Ishikawa (cell line): ENCODE data around the gene CAB39.

Experiments
- CEBPB ChIP-seq: IDR thresholded peaks from 2 replicates; pipeline ENCODE4 v1.6.1; 2012
- EGR1 ChIP-seq: IDR thresholded peaks from 2 replicates; pipeline ENCODE4 v1.6.1; 2012
- EP300 ChIP-seq: IDR thresholded peaks from 2 replicates; pipeline ENCODE4 v1.6.1; 2012; ENCODE audit warnings: borderline replicate concordance
- FOXM1 ChIP-seq: IDR thresholded peaks from 2 replicates; pipeline ENCODE4 v1.6.1; 2012; ENCODE audit warnings: low read depth, borderline replicate concordance
- MAX ChIP-seq: IDR thresholded peaks from 2 replicates; pipeline ENCODE4 v1.6.1; 2012
- NFIC ChIP-seq: IDR thresholded peaks from 2 replicates; pipeline ENCODE4 v1.6.1; 2012
- RAD21 ChIP-seq: IDR thresholded peaks from 2 replicates; pipeline ENCODE4 v1.6.1; 2012; ENCODE audit warnings: low read depth
- REST ChIP-seq: IDR thresholded peaks from 2 replicates; pipeline ENCODE4 v1.6.1; 2012; ENCODE audit warnings: low read depth, mild to moderate bottlenecking
- TAF1 ChIP-seq: IDR thresholded peaks from 2 replicates; pipeline ENCODE4 v1.6.1; 2012; ENCODE audit warnings: low read depth, mild to moderate bottlenecking
- TCF12 ChIP-seq: IDR thresholded peaks from 2 replicates; pipeline ENCODE4 v1.6.1; 2012; ENCODE audit warnings: low read depth
- YY1 ChIP-seq: IDR thresholded peaks from 2 replicates; pipeline ENCODE4 v1.6.1; 2012; ENCODE audit warnings: low read depth
- ZBTB7A ChIP-seq: IDR thresholded peaks from 2 replicates; pipeline ENCODE4 v1.6.1; 2012; ENCODE audit warnings: low read depth

DNA sequence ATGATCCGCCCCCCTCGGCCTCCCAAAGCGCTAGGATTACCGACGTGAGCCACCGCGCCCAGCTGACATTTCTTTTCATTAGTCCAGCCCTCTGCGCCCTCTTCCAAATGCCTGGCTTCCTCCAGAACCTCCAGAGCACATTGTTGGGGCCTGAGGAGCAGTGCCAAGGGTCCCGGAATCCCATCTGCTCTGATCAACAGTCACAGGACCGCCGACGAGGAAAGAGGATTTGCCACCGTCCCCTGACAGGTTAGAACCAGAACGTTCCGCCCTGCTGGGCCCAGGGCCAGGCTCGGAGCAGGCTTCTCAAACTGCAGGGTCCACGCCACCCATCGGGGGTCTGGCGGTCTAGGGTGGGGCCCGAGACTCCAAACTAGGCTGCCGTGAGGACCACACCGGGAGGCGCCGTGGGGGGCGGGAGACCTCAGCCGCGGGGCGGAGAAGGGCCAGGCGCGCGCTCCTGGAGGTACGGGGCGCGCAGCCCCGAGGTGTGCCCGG, 115.2 kb downstream of the CAB39 start:
- TF ChIP-seq NFIC (no peak), EP300 (no peak), RAD21 (no peak), MAX (no peak), REST (no peak), YY1 (no peak), TAF1 (no peak), EGR1 (no peak), ZBTB7A (no peak), CEBPB (no peak), FOXM1 (no peak), TCF12 (no peak)
